Uterine smooth muscle cell (primary cell): ENCODE measurements around the gene IFIT5. TPM values are rescaled to one million over a fixed set of nuclear protein-coding genes. Genes with fewer than 3 reads are reported as not detected.

Experiments
- total RNA-seq: library from RNA; depleted of rRNA; stranded (reverse); fragments of >200 nt; gene quantifications from 2 replicates; pipeline ENCODE4 v1.2.3, GENCODE V29; 2014

Gene IFIT5
- 19.9 and 30.1 TPM in 2 replicates for total RNA-seq

GRCh38 chr10:89414146-89414878 is at the start of gene IFIT5:
Gene IFIT5 (plus strand): TSS chr10:89414568. CDS start chr10:89414799, 231 bp downstream.

GRCh38 chr10:89377705-89378637 is 36.4 kb upstream of the IFIT5 start, which contains the start of gene IFIT1B:
Gene IFIT1B (plus strand): TSS chr10:89378056. CDS start chr10:89378136, 80 bp downstream.

GRCh38 chr10:89391907-89392756 is 22.2 kb upstream of the IFIT5 start, which contains the start of gene IFIT1:
Gene IFIT1 (plus strand): TSS chr10:89392623. CDS start chr10:89392713, 90 bp downstream.

Other genes with a start within 250 kb of the IFIT5 start
- 0.25 TPM in 1 of 2 replicates, not detected in the other for gene CH25H, start 207.3 kb upstream of the IFIT5 start, total RNA-seq
- gene LIPA, start 162.8 kb upstream of the IFIT5 start, total RNA-seq: 72.5 and 84.5 TPM in 2 replicates
- gene IFIT2, start 112.5 kb upstream of the IFIT5 start, total RNA-seq: 8.2 and 14.2 TPM in 2 replicates
- 28.9 and 36.6 TPM in 2 replicates for gene IFIT3, start 86.6 kb upstream of the IFIT5 start, total RNA-seq
- not detected in 2 replicates for gene IFIT1B, start 36.5 kb upstream of the IFIT5 start, total RNA-seq
- gene IFIT1, start 21.9 kb upstream of the IFIT5 start, total RNA-seq: 12.7 and 16.4 TPM in 2 replicates
- under 0.01 TPM in 1 of 2 replicates, not detected in the other for gene SLC16A12, start 121.0 kb downstream of the IFIT5 start, total RNA-seq
- gene PANK1, start 230.7 kb downstream of the IFIT5 start, total RNA-seq: 12.9 and 13.2 TPM in 2 replicates